Measurements from ENCODE around the gene OR8A1.
"Not testable (repeated sequence)": the region's sequence is repeated elsewhere in the genome, so short reads cannot be mapped to it uniquely, and the experiment has no call there.

OR8A1 gene

DNA sequence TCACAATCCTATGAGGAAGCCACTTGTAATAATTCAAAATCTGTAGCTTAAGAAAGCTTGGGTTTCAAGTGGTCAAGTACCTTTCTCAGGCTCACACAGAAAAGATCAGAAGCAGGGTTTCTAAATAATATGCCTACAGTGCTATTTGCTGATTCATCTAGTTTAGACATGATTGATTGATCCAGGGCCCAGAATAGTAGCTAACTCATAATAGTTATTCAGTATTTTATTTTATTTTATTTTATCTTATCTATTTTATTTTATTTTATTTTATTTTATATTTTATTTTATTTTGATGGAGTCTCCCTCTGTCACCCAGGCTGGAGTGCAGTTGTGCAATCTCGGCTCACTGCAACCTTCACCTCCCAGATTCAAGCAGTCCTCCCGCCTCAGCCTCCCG, 25.5 kb downstream of the OR8A1 start:
- no peak for DNase-seq (ENCODE audit: low spot score)

GRCh38 chr11:124597626-124598025, 27.8 kb downstream of the OR8A1 start:
- no peak for DNase-seq (ENCODE audit: low spot score)

DNA sequence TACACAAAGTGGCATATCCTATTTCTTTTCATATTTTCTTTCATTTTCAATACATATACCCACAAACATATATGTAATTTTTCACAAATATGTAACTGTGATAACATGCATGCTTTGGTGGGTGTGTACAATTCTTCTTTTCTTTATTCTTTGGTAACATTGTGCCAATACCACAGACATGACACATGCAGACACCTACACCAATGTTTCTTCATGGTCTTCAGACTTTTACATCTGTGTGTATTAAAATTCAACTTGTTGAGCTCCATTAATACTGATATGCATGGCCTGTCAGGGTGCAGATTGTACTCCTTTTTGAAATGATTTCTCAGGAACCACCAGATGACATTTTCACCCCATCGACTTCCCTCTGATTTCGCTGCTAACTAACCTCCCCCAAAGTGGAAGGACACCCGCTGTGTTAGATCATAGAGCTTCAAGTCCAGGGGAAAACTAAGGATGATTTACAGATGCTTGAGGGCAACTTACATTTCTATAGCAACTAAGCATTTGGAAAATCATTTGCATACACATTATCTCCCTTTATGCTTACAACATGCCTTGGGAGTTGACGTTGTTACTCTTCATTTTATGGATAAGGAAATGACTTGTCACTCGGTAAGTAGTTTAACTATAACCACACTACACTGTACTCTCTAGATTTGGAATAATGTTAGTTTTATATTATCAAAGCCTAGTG, 31.0 kb downstream of the OR8A1 start:
- no peak for DNase-seq (ENCODE audit: low spot score)

- DNase-seq (ENCODE audit: low spot score): peak; percentile 74
Observed at GRCh38 chr11:124602193-124602592, 32.4 kb downstream of the OR8A1 start.

DNA sequence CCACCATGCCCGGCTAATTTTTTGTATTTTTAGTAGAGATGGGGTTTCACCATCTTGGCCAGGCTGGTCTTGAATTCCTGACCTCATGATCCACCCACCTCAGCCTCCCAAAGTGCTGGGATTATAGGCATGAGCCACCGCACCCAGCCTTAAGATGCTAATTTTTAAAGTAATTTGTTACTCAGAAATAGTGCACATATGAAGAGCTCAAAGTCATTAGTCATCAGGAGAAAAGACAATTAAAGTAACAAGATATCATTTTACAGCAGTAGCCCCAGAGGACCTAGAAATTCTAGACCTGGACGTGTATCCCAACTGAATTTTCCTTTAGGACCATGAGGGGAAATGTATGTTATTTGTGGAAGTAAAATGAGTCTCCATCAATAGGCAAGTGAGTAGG, 32.9 kb downstream of the OR8A1 start:
- not testable (repeated sequence) for DNase-seq (ENCODE audit: low spot score)

DNA sequence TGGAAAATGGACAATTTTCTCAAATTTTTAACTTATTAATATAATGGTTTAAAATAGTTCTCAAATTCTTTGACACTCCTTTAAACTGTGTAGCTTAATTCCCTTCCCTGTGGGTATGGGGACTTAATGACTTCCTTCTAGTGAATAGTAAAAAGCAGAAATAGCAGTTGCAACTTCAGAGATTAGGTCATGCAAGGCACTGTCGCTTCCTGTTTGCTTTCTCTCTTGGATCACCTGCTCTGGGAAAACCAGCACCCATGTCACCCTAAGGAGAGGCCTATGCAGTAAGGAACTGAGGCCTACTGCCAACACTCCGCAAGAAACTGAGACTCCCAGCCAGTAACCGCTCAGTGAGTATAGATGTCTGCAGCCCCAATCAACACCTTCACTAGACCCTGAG, 35.9 kb downstream of the OR8A1 start:
- DNase-seq (ENCODE audit: low spot score): peak; percentile 44

GRCh38 chr11:124608147-124608546, 38.4 kb downstream of the OR8A1 start:
- peak; percentile 11 for DNase-seq (ENCODE audit: low spot score)

- DNase-seq (ENCODE audit: low spot score): no peak
Observed at GRCh38 chr11:124610295-124610694, 40.5 kb downstream of the OR8A1 start.

GRCh38 chr11:124611064-124611463, 41.3 kb downstream of the OR8A1 start, which contains the start of gene PANX3:
Gene PANX3, plus strand, starts transcription at chr11:124611428. Its CDS starts 129 bp downstream, at chr11:124611557.
- DNase-seq (ENCODE audit: low spot score): no peak

- no peak for DNase-seq (ENCODE audit: low spot score)
Observed at GRCh38 chr11:124612045-124612444, 42.2 kb downstream of the OR8A1 start.

- DNase-seq (ENCODE audit: low spot score): no peak
Observed at GRCh38 chr11:124612567-124613246, 42.9 kb downstream of the OR8A1 start.

DNA sequence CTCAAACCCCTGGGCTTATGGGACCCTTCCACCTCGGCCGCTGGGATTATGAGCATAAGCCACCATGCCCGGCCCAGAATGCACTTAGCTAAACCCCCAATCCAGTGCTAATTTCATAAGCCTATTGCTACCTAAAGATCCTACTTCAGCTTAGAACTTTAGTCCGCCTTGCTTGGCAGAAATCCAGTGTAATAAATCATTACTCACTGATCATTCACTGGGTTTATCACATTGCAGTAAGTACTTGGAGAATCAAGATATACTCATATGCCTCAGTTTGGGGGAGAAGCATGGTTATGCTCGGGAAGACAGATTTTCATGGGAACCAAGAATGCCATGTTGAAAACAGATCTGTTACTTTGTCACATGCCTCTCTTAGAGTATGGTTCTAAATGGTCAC, 49.1 kb downstream of the OR8A1 start:
- DNase-seq (ENCODE audit: low spot score): no peak
